Measurements from ENCODE around the gene SULT2B1.

DNA sequence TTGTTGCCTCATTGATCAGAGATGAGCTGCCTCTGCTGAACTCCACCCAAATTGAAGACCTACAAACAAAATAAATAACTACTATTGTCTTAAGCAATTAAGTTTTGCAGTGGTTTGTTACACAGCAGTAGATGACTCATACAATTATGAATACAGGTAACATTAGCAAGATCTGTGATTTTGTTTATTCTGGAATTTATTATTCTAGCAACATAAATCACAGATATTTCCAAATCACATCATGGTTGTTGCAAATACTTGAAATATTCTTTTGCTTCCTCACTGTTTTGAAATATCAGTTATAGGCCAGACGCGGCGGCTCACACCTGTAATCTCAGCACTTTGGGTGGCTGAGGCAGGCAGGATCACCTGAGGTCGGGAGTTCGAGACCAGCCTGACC, 27.2 kb upstream of the SULT2B1 start:
- TF ChIP-seq CTCF (conservative IDR thresholded peaks at IDR 0.05; ENCODE audit: low read length) (no peak), EZH2phosphoT487 (IDR thresholded peaks at IDR 0.05; ENCODE audit: borderline replicate concordance, low read depth, low read length) (no peak)
